ENCODE data around the gene LKAAEAR1. TPM values are rescaled to one million over a fixed set of nuclear protein-coding genes. Genes with fewer than 3 reads are reported as not detected.

Gene LKAAEAR1
- total and polyA plus RNA-seq, 2 experiments from 2014 or later, result 1.8 TPM; not detected in 1

DNA sequence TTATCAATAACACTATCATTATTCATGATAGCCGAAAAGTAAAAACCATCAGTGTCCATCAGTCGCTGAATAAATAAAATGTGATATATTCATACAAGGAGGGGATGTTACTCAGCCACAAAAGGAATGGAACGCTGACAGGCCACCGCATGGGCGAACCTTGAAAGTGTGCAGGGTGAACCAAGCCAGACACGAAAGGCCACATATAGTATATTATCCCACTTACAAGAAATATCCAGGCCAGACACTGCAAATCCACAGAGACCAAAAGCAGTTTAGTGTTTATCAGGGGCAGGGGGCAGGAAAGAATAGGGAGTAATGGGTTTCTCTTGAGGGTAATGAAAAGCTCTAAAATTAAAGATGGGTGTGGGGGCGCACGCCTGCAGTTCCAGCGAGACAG lies 40.4 kb downstream of the LKAAEAR1 start:
- DNase-seq (ENCODE audit: low spot score) (no peak), ATAC-seq (no peak)
- no peaks in the 10 kb centered on the region for H3K9me3 Mint-ChIP-seq
- H3K27me3 ChIP-seq (ENCODE audit: insufficient read depth), result peaks cover 95% of the 10 kb centered on the region
- no peaks in the 10 kb centered on the region for H3K36me3 ChIP-seq (ENCODE audit: insufficient read depth)
- H3K4me1 Mint-ChIP-seq, result peaks cover 23% of the 10 kb centered on the region
- H3K27ac ChIP-seq (ENCODE audit: low read depth), result no peak overlapping the region
- H3K27ac Mint-ChIP-seq, result no peak overlapping the region
- no peak overlapping the region for H3K4me2 ChIP-seq
- no peak overlapping the region for H2AFZ ChIP-seq
- no peak overlapping the region for H3K4me3 ChIP-seq
- no peak for TF ChIP-seq CREB1 (CRISPR knock-in tag; IDR thresholded peaks at IDR 0.05; ENCODE audit: low read depth)
- TF ChIP-seq EZH2 (IDR thresholded peaks at IDR 0.05; ENCODE audit: low read depth, unreplicated experiment), result no peak
- TF ChIP-seq EZH2phosphoT487 (IDR thresholded peaks at IDR 0.05; ENCODE audit: unreplicated experiment), result no peak
- TF ChIP-seq ZNF331 (CRISPR knock-in tag; IDR thresholded peaks at IDR 0.05; ENCODE audit: low read depth), result no peak
- no peak for TF ChIP-seq ZNF114 (CRISPR knock-in tag; IDR thresholded peaks at IDR 0.05)
- no peak for TF ChIP-seq REST (IDR thresholded peaks at IDR 0.05; ENCODE audit: unreplicated experiment)
- peak overlapping the region; percentile 48; the same call in 1 of the 3 replicates for H3K4me3 Mint-ChIP-seq
- peaks cover 7% of the 10 kb centered on the region; the same call in 1 of the 2 replicates for H3F3A ChIP-seq (replicated peaks; ENCODE audit: low read depth)
- no peaks in the 10 kb centered on the region for H3K9me2 ChIP-seq (ENCODE audit: insufficient read depth)
- peaks cover 76% of the 10 kb centered on the region for H3K27me3 Mint-ChIP-seq (ENCODE audit: insufficient read depth, low read depth, poor library complexity)
- H3K4me1 ChIP-seq (ENCODE audit: insufficient read depth), result peaks cover 26% of the 10 kb centered on the region
- no peaks in the 10 kb centered on the region for H4K20me1 ChIP-seq (replicated peaks; ENCODE audit: insufficient read depth)
- H3K79me2 ChIP-seq (replicated peaks; ENCODE audit: insufficient read depth), result no peaks in the 10 kb centered on the region
- H3K36me3 Mint-ChIP-seq (ENCODE audit: low read depth), result no peaks in the 10 kb centered on the region; the same call in 2 of the 3 replicates

DNA sequence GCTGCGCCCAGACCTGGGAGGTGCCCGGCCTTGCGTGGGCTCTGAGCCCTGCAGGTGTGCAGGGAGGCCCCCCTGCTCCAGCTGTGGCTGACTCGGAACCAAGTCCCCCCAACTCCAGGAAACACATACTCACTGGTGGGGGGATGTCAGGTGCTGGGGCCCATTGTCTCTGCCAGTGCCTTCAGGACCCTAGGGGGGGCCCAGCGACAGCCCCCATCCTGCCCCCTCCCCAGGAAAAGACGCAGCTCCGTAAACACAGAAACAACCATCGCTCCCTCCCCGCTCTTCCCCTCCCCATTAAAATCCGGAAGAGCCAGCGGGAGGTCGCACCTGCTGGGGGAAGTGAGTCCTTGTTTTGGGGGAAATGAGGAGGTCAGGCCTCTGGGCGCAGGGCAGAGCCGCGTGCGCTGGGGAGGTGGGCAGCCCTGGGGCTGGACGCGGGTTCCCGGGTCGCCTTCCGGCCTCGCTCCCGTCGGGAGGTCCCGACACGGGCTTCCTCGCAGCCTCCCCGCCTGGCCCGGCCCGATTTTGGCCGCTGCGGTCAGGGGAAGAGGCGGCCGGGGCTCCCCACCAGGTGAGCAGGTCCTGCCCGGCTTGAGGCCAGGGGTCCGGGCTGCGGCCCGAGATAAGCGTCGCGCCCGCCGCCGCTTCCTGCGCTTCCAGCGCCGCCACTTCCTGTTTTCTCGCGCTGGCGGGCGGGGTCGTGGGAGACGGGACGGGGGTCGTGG lies 42.0 kb downstream of the LKAAEAR1 start:
- Mint-ChIP-seq H3K36me3 (ENCODE audit: low read depth) (no peaks in the 10 kb centered on the region; the same call in 2 of the 3 replicates), H3K4me1 (peaks cover 26% of the 10 kb centered on the region), H3K27ac (no peak overlapping the region), H3K9me3 (no peaks in the 10 kb centered on the region), H3K27me3 (ENCODE audit: insufficient read depth, low read depth, poor library complexity) (peaks cover 77% of the 10 kb centered on the region), H3K4me3 (peak overlapping the region; percentile 64)
- peak; percentile 57 for DNase-seq (ENCODE audit: low spot score)
- H3K79me2 ChIP-seq (replicated peaks; ENCODE audit: insufficient read depth), result no peaks in the 10 kb centered on the region
- peaks cover 8% of the 10 kb centered on the region; the same call in 1 of the 2 replicates for H3F3A ChIP-seq (replicated peaks; ENCODE audit: low read depth)
- H3K4me3 ChIP-seq, result peak overlapping the region; percentile 63
- H3K27ac ChIP-seq (ENCODE audit: low read depth), result no peak overlapping the region
- peaks cover 30% of the 10 kb centered on the region for H3K4me1 ChIP-seq (ENCODE audit: insufficient read depth)
- H3K4me2 ChIP-seq, result peak overlapping the region; percentile 88
- no peak for ATAC-seq
- TF ChIP-seq ZNF331 (CRISPR knock-in tag; IDR thresholded peaks at IDR 0.05; ENCODE audit: low read depth) (no peak), EZH2phosphoT487 (IDR thresholded peaks at IDR 0.05; ENCODE audit: unreplicated experiment) (no peak), NANOG (IDR thresholded peaks at IDR 0.05; ENCODE audit: borderline replicate concordance) (no peak), ZNF114 (CRISPR knock-in tag; IDR thresholded peaks at IDR 0.05) (no peak), EZH2 (IDR thresholded peaks at IDR 0.05; ENCODE audit: low read depth, unreplicated experiment) (peak; percentile 79), POLR2AphosphoS5 (IDR thresholded peaks at IDR 0.05; ENCODE audit: low read depth) (no peak), JUNB (IDR thresholded peaks at IDR 0.05; ENCODE audit: unreplicated experiment) (no peak)
- H3K36me3 ChIP-seq (ENCODE audit: insufficient read depth), result no peaks in the 10 kb centered on the region
- no peaks in the 10 kb centered on the region for H3K9me2 ChIP-seq (ENCODE audit: insufficient read depth)
- peaks cover 95% of the 10 kb centered on the region for H3K27me3 ChIP-seq (ENCODE audit: insufficient read depth)
- H2AFZ ChIP-seq, result peak overlapping the region; percentile 23; the same call in 1 of the 2 replicates
- H4K20me1 ChIP-seq (replicated peaks; ENCODE audit: insufficient read depth), result no peaks in the 10 kb centered on the region
